ENCODE measurements around the gene TMEM223.

DNA sequence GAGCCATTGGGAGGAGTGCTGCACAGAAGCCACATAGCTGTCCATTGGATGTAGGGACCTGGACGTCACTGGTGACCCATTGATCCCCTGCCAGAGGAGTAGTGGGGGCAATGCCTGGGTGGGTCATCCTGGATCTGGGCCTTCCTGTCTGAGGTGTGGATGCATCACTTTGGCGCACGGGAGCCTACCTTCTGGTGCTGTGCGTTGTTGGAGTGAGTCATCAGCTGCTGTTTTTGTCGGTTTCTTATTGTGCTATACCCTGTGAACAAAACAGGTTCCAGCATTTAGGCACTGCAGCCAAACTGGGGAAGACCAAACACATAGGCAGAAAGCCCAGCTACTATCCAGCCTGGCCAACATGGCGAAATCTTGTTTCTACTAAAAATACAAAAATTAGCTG lies 17.4 kb downstream of the TMEM223 start:
- TF ChIP-seq, protein P1, sequence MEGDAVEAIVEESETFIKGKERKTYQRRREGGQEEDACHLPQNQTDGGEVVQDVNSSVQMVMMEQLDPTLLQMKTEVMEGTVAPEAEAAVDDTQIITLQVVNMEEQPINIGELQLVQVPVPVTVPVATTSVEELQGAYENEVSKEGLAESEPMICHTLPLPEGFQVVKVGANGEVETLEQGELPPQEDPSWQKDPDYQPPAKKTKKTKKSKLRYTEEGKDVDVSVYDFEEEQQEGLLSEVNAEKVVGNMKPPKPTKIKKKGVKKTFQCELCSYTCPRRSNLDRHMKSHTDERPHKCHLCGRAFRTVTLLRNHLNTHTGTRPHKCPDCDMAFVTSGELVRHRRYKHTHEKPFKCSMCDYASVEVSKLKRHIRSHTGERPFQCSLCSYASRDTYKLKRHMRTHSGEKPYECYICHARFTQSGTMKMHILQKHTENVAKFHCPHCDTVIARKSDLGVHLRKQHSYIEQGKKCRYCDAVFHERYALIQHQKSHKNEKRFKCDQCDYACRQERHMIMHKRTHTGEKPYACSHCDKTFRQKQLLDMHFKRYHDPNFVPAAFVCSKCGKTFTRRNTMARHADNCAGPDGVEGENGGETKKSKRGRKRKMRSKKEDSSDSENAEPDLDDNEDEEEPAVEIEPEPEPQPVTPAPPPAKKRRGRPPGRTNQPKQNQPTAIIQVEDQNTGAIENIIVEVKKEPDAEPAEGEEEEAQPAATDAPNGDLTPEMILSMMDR (conservative IDR thresholded peaks at IDR 0.05 in 1 of 2, IDR thresholded peaks at IDR 0.05 in 1 of 2; ENCODE audit: extremely low read depth in 1 of 2, insufficient read depth in 1 of 2, low read depth in 1 of 2, low read length in 2 of 2) = no peak
- no peak for TF ChIP-seq EZH2 (IDR thresholded peaks at IDR 0.05; ENCODE audit: borderline replicate concordance, low read length)
